HL-60 (cell line): ENCODE data around the gene GALNT13.

Experiments used
- DNase-seq, 2 experiments: peaks; one replicate each; pipeline ENCODE4 v3.0.0-alpha.2; 2010 to 2020; ENCODE audit warnings: low read depth in 1 of 2, low spot score in 1 of 2
- H3K27ac ChIP-seq: fragments of 250-450 bp; sonication (Bioruptor Pico); replicated peaks from 2 replicates; pipeline ENCODE4 v1.5.1; 2020; ENCODE audit warnings: mild to moderate bottlenecking, moderate library complexity
- H3K27me3 ChIP-seq: fragments of 250-450 bp; sonication (Bioruptor Pico); 2 replicates; pipeline ENCODE4 v1.5.1; 2021; ENCODE audit warnings: mild to moderate bottlenecking, moderate library complexity; ENCODE audit not compliant: insufficient read depth, poor library complexity, severe bottlenecking
- H3K4me3 ChIP-seq: replicated peaks from 2 replicates; pipeline ENCODE4 v1.5.1; 2011; ENCODE audit warnings: mild to moderate bottlenecking, control low read depth, low read length; ENCODE audit not compliant: insufficient read depth
- GABPA ChIP-seq: IDR thresholded peaks from 2 replicates; pipeline ENCODE4 v1.6.1; 2012; ENCODE audit warnings: low read depth
- POLR2AphosphoS5 ChIP-seq: IDR thresholded peaks from 2 replicates; pipeline ENCODE4 v1.6.1; 2012; ENCODE audit warnings: low read depth
- REST ChIP-seq: IDR thresholded peaks from 2 replicates; pipeline ENCODE4 v1.6.1; 2012; ENCODE audit warnings: low read depth; ENCODE audit not compliant: insufficient replicate concordance
- SPI1 ChIP-seq: IDR thresholded peaks from 2 replicates; pipeline ENCODE4 v1.6.1; 2012; ENCODE audit warnings: low read depth, mild to moderate bottlenecking, borderline replicate concordance
- TF ChIP-seq, protein P1 (sequence below): IDR thresholded peaks from one replicate; pipeline ENCODE4 v1.5.1; 2011; ENCODE audit warnings: low read length, control low read depth, inconsistent platforms; ENCODE audit not compliant: insufficient read depth

GALNT13 gene

DNA sequence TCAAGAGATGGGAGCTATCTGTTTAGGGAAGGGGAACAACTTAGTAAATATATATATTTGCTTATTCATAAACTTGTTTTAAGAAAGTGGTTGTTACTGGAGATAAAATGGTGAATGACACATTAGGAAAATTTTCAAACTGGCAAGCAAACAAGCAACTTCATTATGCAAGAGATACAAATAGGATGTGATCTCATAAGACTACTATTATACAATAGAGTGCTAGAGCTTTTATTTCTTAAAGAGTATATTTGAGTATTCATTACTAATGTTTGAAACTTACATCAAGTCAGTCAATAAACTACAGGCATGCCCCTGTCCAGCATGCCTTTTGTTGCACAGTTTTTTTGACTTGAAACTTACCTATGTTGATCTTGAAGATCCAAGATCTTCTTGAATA, 471.6 kb downstream of the GALNT13 start:
- TF ChIP-seq REST (no peak), POLR2AphosphoS5 (no peak), GABPA (no peak), SPI1 (no peak)
- TF ChIP-seq, protein P1, sequence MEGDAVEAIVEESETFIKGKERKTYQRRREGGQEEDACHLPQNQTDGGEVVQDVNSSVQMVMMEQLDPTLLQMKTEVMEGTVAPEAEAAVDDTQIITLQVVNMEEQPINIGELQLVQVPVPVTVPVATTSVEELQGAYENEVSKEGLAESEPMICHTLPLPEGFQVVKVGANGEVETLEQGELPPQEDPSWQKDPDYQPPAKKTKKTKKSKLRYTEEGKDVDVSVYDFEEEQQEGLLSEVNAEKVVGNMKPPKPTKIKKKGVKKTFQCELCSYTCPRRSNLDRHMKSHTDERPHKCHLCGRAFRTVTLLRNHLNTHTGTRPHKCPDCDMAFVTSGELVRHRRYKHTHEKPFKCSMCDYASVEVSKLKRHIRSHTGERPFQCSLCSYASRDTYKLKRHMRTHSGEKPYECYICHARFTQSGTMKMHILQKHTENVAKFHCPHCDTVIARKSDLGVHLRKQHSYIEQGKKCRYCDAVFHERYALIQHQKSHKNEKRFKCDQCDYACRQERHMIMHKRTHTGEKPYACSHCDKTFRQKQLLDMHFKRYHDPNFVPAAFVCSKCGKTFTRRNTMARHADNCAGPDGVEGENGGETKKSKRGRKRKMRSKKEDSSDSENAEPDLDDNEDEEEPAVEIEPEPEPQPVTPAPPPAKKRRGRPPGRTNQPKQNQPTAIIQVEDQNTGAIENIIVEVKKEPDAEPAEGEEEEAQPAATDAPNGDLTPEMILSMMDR = no peak
- Histone ChIP-seq H3K27me3 (no peaks in the 10 kb centered on the region), H3K4me3 (no peak overlapping the region), H3K27ac (no peak overlapping the region)
- DNase-seq = no peak

DNA sequence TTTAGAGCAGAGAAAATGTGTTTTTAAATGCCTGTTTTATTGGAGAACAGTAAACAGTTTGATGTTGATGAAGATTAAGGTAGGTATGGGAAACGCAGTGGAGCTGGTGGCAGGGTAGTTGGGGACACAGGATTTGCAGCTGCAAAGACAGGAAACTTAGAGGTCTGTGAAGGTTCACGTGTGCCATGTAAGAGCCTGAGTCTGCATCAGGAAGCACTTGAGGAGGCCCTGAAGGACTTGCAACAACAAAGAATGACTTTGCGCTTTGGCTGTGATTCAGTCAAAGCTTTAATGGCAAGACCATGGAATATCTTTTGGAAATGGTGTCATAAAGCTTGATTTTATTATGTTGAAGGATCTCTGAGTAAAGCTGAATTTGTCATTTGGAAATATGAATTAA, 479.2 kb downstream of the GALNT13 start:
- H3K27me3 ChIP-seq = no peaks in the 10 kb centered on the region
- no peak for TF ChIP-seq GABPA
- TF ChIP-seq, protein P1 = no peak
- H3K27ac ChIP-seq = no peak overlapping the region
- H3K4me3 ChIP-seq = no peak overlapping the region
- no peak for DNase-seq

- TF ChIP-seq SPI1 (no peak), REST (no peak)
- DNase-seq = no peak
- Histone ChIP-seq H3K27ac (no peak overlapping the region), H3K4me3 (no peak overlapping the region), H3K27me3 (no peaks in the 10 kb centered on the region)
Measured at GRCh38 chr2:154361276-154361675, 489.6 kb downstream of the GALNT13 start.

GRCh38 chr2:154368153-154368552, 496.4 kb downstream of the GALNT13 start:
- DNase-seq = no peak
- Histone ChIP-seq H3K27me3 (no peaks in the 10 kb centered on the region), H3K27ac (no peak overlapping the region), H3K4me3 (no peak overlapping the region)
- TF ChIP-seq, protein P1 = no peak
